GM12878 (cell line): ENCODE results near the gene FFAR1. TPM values are rescaled to one million over a fixed set of nuclear protein-coding genes. Genes with fewer than 3 reads are reported as not detected.

Source experiments
- ATF2 ChIP-seq: IDR thresholded peaks from 2 replicates; pipeline ENCODE4 v1.6.1; 2012; ENCODE audit warnings: low read length, inconsistent platforms
- BHLHE40 ChIP-seq, 2 experiments: fragments of 450-650 bp in 1 of 2; IDR thresholded peaks; 2 replicates each; pipeline ENCODE4 v1.6.1; 2011 to 2017; ENCODE audit warnings: low read depth in 2 of 2, borderline replicate concordance in 1 of 2, improper control_type of control experiment in 1 of 2, low read length in 1 of 2, mild to moderate bottlenecking in 1 of 2
- CHD1 ChIP-seq: IDR thresholded peaks from 2 replicates; pipeline ENCODE4 v1.6.1; 2012; ENCODE audit warnings: low read depth, low read length, improper control_type of control experiment
- EZH2 ChIP-seq: IDR thresholded peaks from 2 replicates; pipeline ENCODE4 v1.6.1; 2012; ENCODE audit warnings: low read depth, mild to moderate bottlenecking, control low read depth, inconsistent platforms, low read length, borderline replicate concordance; ENCODE audit not compliant: control insufficient read depth
- HCFC1 ChIP-seq: fragments of 150-350 bp; IDR thresholded peaks from 2 replicates; pipeline ENCODE4 v1.6.1; 2014; ENCODE audit warnings: low read length
- MLLT1 ChIP-seq: fragments of 450-650 bp; IDR thresholded peaks from 2 replicates; pipeline ENCODE4 v1.6.1; 2016; ENCODE audit warnings: mild to moderate bottlenecking
- MXI1 ChIP-seq: fragments of 150-350 bp; IDR thresholded peaks from 2 replicates; pipeline ENCODE4 v1.6.1; 2011; ENCODE audit warnings: low read depth, mild to moderate bottlenecking, inconsistent platforms, low read length, improper control_type of control experiment
- MYC ChIP-seq: IDR thresholded peaks from 2 replicates; pipeline ENCODE4 v1.6.1; 2011; ENCODE audit warnings: mild to moderate bottlenecking, low read length, moderate library complexity, inconsistent platforms; ENCODE audit not compliant: insufficient read depth, insufficient replicate concordance, insufficient read length, severe bottlenecking
- NBN ChIP-seq: fragments of 450-650 bp; IDR thresholded peaks from 2 replicates; pipeline ENCODE4 v1.6.1; 2016
- NFYB ChIP-seq: IDR thresholded peaks from 2 replicates; pipeline ENCODE4 v1.6.1; 2011; ENCODE audit warnings: low read depth, mild to moderate bottlenecking, low read length, improper control_type of control experiment, moderate library complexity; ENCODE audit not compliant: insufficient read depth
- NR2F1 ChIP-seq: fragments of 450-650 bp; conservative IDR thresholded peaks from 2 replicates; pipeline ENCODE4 v1.6.1; 2017; ENCODE audit warnings: mild to moderate bottlenecking
- NRF1 ChIP-seq: conservative IDR thresholded peaks from 2 replicates; pipeline ENCODE4 v1.6.1; 2011; ENCODE audit warnings: mild to moderate bottlenecking, low read depth, low read length, improper control_type of control experiment
- PAX5 ChIP-seq: IDR thresholded peaks from 2 replicates; pipeline ENCODE4 v1.6.1; 2011; ENCODE audit warnings: low read depth, low read length, borderline replicate concordance
- PAX8 ChIP-seq: fragments of 450-650 bp; IDR thresholded peaks from 2 replicates; pipeline ENCODE4 v1.6.1; 2017; ENCODE audit warnings: mild to moderate bottlenecking, moderate library complexity
- POLR2AphosphoS2 ChIP-seq: IDR thresholded peaks from 2 replicates; pipeline ENCODE4 v1.6.1; 2011; ENCODE audit warnings: low read depth, mild to moderate bottlenecking, low read length, improper control_type of control experiment, moderate library complexity
- TARDBP ChIP-seq: IDR thresholded peaks from 2 replicates; pipeline ENCODE4 v1.6.1; 2016; ENCODE audit warnings: borderline replicate concordance
- ZSCAN29 ChIP-seq: fragments of 450-650 bp; IDR thresholded peaks from 2 replicates; pipeline ENCODE4 v1.6.1; 2017; ENCODE audit warnings: mild to moderate bottlenecking, moderate library complexity
- polyA plus RNA-seq, 11 experiments: library from polyadenylated mRNA; depleted of rRNA in 4 of 11; unstranded in 6 of 11; stranded (reverse) in 5 of 11; fragments of >200 nt; fragmentation: Nextera tagmentation in 4 of 11; fragmentation: Illumina TruSeq in 1 of 11; extraction: Ambion mirVana in 4 of 11; extraction: Trizol in 1 of 11; gene quantifications; 1 replicate in 1 of 11; 2 replicates in 10 of 11; pipeline versions ENCODE4 v1.2.1 to v1.2.3, GENCODE V29; 2011 to 2016; ENCODE audit warnings: inconsistent platforms in 2 of 11, missing spikeins in 2 of 11, low read depth in 1 of 11
- total RNA-seq, 4 experiments: library from RNA; depleted of rRNA in 3 of 4; stranded (reverse); fragments of >200 nt in 3 of 4; fragmentation: Illumina TruSeq in 1 of 4; extraction: Trizol in 1 of 4; gene quantifications; 2 replicates each; pipeline versions ENCODE4 v1.2.1 to v1.2.3, GENCODE V29; 2013 to 2021
- TF ChIP-seq, protein P1 (sequence below): fragments of 450-650 bp; IDR thresholded peaks from 2 replicates; pipeline ENCODE4 v1.6.1; 2017; ENCODE audit warnings: mild to moderate bottlenecking, moderate library complexity
- TF ChIP-seq, protein P2 (sequence below): fragments of 450-650 bp; conservative IDR thresholded peaks from 2 replicates; pipeline ENCODE4 v1.6.1; 2017; ENCODE audit warnings: mild to moderate bottlenecking, moderate library complexity
- TF ChIP-seq, protein P3 (sequence below): IDR thresholded peaks from 2 replicates; pipeline ENCODE4 v1.6.1; 2012; ENCODE audit warnings: low read depth, low read length, improper control_type of control experiment

FFAR1 gene
- total and polyA plus RNA-seq, 10 of the 15 experiments (the other 5 are each of a cell fraction or from before 2014, with no cell fraction given) = 0.05 to 0.62 (median 0.14) TPM; not detected in 2

DNA sequence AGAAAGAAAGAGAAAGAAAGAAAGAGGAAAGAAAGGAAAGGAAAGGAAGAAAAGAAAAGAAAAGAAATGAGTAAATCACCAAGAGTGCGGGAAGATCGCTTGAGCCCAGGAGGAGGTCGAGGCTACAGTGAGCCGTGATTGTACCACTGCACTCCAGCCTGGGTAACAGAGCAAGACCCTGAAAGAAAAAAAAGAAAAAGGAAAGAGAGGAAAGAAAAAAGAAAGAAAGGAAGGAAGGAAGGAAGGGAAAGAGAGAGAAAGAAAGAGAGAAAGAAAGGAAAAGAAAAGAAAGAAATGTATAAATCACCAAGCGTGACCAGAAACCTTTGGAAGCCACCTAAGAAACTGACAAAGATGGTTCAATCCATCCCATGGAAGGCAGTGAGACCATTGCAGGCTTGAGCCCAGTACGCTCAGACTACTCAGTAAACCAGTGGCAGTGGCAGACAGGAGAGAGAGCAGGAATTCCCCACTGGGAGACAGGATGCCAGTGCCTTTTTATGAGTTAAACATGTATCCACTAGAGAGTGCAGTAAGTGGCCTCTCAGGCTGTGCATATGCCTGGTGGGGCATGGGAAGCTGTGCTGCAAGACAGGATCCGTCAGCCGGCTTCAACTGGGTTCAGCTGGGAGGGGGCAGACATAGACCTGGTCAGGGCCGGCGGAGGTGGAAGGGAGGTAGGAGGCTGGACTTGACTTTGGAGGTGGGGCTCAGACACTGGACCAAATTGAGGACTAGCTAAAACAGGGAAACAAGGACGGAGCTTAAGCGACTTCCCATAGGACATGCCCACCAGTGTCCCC is 28.0 kb downstream of the FFAR1 start (continued):
- TF ChIP-seq, protein P1, sequence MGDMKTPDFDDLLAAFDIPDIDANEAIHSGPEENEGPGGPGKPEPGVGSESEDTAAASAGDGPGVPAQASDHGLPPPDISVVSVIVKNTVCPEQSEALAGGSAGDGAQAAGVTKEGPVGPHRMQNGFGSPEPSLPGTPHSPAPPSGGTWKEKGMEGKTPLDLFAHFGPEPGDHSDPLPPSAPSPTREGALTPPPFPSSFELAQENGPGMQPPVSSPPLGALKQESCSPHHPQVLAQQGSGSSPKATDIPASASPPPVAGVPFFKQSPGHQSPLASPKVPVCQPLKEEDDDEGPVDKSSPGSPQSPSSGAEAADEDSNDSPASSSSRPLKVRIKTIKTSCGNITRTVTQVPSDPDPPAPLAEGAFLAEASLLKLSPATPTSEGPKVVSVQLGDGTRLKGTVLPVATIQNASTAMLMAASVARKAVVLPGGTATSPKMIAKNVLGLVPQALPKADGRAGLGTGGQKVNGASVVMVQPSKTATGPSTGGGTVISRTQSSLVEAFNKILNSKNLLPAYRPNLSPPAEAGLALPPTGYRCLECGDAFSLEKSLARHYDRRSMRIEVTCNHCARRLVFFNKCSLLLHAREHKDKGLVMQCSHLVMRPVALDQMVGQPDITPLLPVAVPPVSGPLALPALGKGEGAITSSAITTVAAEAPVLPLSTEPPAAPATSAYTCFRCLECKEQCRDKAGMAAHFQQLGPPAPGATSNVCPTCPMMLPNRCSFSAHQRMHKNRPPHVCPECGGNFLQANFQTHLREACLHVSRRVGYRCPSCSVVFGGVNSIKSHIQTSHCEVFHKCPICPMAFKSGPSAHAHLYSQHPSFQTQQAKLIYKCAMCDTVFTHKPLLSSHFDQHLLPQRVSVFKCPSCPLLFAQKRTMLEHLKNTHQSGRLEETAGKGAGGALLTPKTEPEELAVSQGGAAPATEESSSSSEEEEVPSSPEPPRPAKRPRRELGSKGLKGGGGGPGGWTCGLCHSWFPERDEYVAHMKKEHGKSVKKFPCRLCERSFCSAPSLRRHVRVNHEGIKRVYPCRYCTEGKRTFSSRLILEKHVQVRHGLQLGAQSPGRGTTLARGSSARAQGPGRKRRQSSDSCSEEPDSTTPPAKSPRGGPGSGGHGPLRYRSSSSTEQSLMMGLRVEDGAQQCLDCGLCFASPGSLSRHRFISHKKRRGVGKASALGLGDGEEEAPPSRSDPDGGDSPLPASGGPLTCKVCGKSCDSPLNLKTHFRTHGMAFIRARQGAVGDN = no peak
- TF ChIP-seq, protein P2, sequence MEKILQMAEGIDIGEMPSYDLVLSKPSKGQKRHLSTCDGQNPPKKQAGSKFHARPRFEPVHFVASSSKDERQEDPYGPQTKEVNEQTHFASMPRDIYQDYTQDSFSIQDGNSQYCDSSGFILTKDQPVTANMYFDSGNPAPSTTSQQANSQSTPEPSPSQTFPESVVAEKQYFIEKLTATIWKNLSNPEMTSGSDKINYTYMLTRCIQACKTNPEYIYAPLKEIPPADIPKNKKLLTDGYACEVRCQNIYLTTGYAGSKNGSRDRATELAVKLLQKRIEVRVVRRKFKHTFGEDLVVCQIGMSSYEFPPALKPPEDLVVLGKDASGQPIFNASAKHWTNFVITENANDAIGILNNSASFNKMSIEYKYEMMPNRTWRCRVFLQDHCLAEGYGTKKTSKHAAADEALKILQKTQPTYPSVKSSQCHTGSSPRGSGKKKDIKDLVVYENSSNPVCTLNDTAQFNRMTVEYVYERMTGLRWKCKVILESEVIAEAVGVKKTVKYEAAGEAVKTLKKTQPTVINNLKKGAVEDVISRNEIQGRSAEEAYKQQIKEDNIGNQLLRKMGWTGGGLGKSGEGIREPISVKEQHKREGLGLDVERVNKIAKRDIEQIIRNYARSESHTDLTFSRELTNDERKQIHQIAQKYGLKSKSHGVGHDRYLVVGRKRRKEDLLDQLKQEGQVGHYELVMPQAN = no peak
- TF ChIP-seq PAX8 = no peak
- TF ChIP-seq MXI1 = no peak
- no peak for TF ChIP-seq POLR2AphosphoS2
- TF ChIP-seq, protein P3, sequence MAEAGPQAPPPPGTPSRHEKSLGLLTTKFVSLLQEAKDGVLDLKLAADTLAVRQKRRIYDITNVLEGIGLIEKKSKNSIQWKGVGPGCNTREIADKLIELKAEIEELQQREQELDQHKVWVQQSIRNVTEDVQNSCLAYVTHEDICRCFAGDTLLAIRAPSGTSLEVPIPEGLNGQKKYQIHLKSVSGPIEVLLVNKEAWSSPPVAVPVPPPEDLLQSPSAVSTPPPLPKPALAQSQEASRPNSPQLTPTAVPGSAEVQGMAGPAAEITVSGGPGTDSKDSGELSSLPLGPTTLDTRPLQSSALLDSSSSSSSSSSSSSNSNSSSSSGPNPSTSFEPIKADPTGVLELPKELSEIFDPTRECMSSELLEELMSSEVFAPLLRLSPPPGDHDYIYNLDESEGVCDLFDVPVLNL = no peak
- peak; percentile 82 for TF ChIP-seq MLLT1
- no peak for TF ChIP-seq CHD1
- no peak for TF ChIP-seq NRF1
- TF ChIP-seq NR2F1 = no peak
- TF ChIP-seq BHLHE40 (IDR thresholded peaks at IDR 0.05; ENCODE audit: borderline replicate concordance in 1 of 2, low read depth in 2 of 2, low read length in 1 of 2) = no peak
- no peak for TF ChIP-seq EZH2
- no peak for TF ChIP-seq TARDBP
- no peak for TF ChIP-seq ZSCAN29
- TF ChIP-seq NBN = 0 out of 2 replicates have a peak, but pooled peaks have one; percentile 46
- TF ChIP-seq ATF2 = no peak
- no peak for TF ChIP-seq NFYB
- no peak for TF ChIP-seq MYC
- TF ChIP-seq HCFC1 = no peak
- TF ChIP-seq PAX5 = peak; percentile 93
